Right ventricle myocardium superior (tissue), 1 donor: ENCODE data around the gene SLC24A5. TPM values are rescaled to one million over a fixed set of nuclear protein-coding genes. Genes with fewer than 3 reads are reported as not detected.
A peak's percentile ranks its signal among the peaks of the same experiment; 100 is the strongest.

Source experiments
- ATAC-seq: fragments of 200-7000 bp; cut with Tn5 transposase; one replicate; pipeline ENCODE4 v1.9.1; 2020; ENCODE audit warnings: mild to moderate bottlenecking; ENCODE audit not compliant: poor library complexity
- DNase-seq: peaks from one replicate; pipeline ENCODE4 v3.0.0-alpha.2; 2020
- intact Hi-C: fragments of 100-400 bp; cut with DNase I; formaldehyde crosslinking; loops from one replicate; pipeline ENCODE4 v1.11.2; 2022
- total RNA-seq: library from RNA; stranded (reverse); fragmentation: NEBNext Ultra II Directional; extraction: Animal tissue kit (Norgen Biotek cat#: 25700); gene quantifications from one replicate; pipeline ENCODE4 v1.2.1, GENCODE V29; 2021
- donor health status: DM: no; HTN: yes; CAD: no; lungs with severe emphysema.

SLC24A5 gene
- total RNA-seq, 1 donor from 2014 or later = not detected

DNA sequence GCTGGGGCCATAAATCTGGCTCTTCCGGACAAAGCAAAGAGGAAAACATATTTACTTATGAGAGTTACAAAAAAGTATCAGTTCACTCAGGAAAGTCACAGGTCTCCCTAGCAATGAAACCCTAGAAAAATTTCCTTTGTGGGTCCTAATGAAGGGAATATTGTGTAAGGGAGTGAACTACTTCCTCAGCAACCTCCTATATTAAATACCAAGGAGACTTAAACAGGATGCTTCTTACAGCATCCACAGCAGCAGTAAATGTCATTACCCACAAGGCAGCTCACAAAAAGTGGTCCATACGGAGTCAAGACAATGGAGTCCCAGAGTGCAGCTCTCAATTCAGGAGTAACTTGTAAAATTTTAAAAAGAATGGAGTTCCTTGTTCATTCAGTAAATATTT lies 14.9 kb upstream of the SLC24A5 start:
- no peak for ATAC-seq
- DNase-seq = no peak
- intact Hi-C loops = no loop called here

DNA sequence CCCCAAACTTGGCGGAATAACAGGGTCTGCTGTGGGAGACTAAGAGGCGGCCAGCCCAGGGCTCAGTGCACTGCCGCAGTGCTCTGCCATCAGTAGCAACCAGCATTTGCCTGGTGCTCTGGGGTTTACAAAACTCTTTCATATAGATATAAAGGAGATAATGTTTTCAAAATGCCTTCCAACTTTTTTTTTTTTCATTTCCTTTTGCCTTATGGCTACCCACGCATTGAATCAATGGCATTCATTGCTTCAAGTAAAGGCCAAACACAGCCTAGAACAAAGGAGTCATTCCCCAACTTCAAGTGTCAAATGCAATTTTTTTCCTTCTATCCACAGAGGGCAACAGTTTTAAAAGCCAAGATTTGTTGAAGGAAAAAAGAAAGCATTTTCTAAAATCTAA lies 11.6 kb upstream of the SLC24A5 start:
- DNase-seq = no peak
- intact Hi-C loops = no loop called here

DNA sequence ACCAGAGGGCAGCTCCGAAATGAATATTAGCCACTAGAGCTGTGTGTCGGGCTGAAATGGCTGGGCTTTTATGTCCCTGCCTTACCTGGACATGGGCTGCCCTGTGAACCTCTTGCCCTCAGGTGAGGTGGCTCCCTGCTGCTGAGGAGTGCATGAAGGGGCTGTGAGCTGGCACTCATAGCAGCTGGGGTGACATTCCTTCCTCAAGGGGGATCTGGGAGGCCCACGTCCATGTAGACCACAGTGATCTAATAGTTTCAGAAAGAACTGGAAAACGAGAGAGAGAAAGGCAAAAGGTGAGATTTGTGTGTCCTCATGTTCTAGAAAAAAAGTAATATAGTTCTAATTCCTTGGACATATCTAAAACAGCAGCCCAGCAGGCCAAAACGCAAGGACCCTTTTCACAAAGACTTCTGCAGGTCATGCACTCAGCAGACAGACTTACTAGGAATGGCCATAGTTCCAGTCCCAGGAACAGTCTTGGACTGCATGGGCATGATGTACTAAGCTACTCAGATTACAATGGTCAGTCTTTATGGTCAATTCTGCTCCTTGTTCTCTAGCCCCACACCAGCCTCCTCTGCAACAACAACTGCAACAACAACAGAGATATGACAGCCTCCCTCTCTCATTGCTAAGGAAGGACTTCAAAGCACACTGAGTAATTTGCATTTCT lies 10.8 kb upstream of the SLC24A5 start:
- DNase-seq = no peak
- intact Hi-C loops = no loop called here
- no peak for ATAC-seq

More for the DNA sequence above, 11.6 kb upstream of the SLC24A5 start:
- ATAC-seq = no peak

DNA sequence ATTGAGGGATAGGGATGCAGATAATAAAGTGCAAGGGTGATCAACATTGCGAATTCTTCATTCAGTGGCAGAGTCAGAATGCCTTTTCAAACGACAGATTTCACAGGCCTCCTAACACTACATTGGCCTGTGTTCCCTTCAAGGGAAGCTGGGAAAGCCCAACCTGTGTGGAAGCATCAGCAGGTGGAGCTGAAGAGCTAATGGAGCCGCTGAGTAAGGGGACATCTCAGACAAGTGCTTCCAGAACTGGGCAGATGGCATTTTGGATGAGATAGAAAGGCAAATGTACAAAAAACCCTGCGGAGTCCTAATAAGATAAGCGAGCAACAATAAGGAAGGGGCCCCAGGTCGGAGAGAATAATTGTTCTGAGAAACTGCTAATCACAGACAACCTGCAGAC lies 8.5 kb upstream of the SLC24A5 start:
- intact Hi-C loops = no loop called here
- ATAC-seq (peak; percentile 46), DNase-seq (no peak)

DNA sequence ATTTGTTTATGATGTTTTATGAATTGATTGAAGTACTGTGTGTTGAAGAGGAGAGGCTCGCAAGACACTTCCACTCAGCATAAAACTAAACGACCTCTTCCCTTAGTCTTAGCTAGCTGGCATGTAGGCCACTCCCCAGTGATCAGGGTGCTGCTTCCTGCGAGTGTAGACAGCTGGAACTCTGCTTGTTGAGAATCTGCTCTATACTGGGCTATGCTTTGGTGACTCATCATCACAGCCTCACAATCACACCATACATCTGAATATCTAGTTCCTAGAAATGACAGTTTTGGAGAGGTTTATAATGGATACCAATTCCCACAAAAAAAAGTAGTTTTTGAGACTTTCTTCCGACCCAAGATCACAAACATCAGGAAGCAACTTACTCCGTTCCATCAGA lies 1.5 kb upstream of the SLC24A5 start:
- intact Hi-C loops = no loop called here
- ATAC-seq (no peak), DNase-seq (no peak)

DNA sequence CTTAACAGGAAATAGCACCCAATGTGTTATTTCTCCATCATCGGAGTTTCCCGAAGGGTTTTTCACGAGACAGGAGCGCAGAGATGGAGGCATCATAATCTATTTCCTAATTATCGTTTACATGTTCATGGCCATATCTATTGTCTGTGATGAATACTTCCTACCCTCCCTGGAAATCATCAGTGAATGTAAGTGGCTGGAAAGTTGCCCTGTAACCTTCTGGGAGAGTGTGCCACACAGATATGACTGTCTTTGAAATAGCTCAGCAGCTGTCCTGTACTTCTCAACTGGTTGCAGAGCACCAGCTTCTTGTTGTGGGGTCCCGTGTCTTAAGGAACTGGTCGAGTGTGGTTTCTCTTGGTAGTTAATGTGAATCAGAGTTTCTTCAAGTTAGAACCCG lies 1.1 kb downstream of the SLC24A5 start:
- intact Hi-C loops = no loop called here
- ATAC-seq (no peak), DNase-seq (no peak)

DNA sequence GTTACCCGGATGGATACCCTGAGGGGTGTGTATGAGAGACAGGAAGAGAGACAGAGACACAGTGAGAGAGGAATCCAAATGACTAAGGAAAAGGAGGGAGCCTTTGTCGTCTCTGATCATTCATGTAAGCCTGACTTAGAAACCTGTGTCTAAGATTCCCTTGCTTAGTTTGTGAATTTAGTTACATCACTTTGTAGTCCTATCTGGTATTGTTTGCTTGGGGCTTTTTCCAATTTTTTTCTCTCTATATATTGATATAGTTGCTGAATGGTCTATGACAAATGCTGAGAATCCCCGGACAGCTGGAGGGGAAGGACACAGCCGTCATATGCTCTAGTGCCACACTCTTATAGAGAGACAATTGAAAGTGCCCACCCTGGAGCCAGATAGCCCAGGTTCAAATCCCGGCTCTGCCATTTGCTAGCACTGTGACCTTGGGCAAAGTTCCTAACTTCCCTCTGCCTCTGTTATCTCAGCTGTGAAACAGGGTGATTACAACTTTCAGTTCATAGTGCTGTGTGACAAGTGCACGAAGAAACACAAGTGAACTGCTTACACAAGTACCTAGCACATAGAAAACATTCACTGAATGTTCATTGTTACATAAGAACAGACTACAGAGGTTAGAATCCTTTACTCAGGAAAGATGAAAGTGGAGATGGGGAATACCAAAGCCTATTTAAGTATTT lies 6.0 kb downstream of the SLC24A5 start:
- DNase-seq = no peak
- intact Hi-C loops = no loop called here
- ATAC-seq = no peak

DNA sequence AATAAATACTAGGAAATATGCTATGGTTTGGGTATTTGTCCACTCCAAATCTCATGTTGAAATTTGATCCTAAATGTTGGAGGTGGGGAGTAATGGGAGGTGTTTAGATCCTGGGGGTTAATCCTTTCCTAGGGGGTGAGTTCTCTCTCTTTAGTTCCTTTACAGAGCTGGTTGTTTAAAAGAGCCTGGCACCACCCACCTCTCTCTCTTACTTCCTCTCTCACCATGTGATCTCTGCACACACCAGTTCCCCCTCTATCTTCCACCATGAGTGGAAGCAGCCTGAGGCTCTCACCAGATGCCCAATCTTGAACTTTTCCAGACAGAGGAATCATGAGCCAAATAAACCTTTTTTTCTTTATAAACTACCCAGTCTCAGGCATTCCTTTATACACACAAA lies 10.5 kb downstream of the SLC24A5 start:
- DNase-seq = no peak
- intact Hi-C loops = no loop called here
- ATAC-seq = no peak

DNA sequence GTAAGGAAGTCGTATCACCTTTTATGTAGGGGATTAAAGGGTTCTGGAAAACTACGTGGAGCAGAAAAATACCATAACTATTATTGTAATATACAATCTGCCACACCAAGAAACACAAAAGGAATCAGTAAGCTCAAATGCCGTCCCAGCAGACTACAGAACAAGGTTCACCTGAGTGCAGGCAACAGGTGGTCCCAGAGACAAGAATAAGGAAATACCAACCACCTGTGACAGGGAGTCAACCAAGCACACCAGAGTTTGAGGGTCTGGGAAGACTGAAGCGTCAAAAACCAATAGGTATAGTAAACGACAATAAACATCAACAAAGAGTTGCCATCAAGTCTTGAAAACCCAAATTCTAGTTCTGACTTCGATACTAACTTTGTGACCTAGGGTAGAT lies 12.1 kb downstream of the SLC24A5 start:
- intact Hi-C loops = no loop called here
- DNase-seq (no peak), ATAC-seq (no peak)

DNA sequence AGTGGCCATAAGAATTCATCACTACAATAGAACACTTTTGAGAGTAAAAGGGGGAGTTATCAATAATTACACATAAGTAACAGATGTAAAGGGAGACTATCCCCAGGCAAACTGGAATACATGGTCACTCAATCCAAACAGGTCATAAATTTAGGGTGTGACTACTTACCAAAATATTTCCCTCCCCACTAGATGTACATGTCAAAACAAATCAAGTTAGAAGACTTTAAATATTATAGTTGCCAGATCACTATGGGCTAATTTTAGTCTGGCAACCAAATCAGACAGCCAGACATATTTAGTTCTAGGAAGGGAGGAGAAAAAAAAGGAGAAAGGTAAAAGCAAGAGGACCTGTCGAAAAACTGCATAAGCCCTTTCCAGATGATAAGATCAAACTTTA lies 23.1 kb downstream of the SLC24A5 start:
- DNase-seq (no peak), ATAC-seq (peak; percentile 79)
- intact Hi-C loops = no loop called here

DNA sequence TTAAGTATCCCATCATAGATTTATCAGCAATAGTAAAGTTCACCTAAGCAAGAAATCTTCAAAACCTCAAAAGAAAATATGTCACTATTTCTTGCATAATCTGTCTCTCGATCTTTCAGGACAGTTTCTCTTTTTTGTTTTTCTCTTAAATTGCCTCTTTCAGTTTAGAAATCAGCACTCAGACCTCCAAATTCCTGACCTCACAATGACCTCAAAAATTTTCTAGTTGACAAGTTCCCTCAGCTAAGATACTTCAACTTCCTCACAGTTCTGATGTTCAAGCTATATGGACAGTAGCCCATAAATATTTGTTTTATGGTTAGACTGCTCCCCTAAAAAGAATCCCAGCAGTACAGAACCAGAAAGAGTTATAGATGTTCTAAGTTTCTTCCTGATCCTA lies 24.1 kb downstream of the SLC24A5 start:
- intact Hi-C loops = no loop called here
- DNase-seq (no peak), ATAC-seq (no peak)

DNA sequence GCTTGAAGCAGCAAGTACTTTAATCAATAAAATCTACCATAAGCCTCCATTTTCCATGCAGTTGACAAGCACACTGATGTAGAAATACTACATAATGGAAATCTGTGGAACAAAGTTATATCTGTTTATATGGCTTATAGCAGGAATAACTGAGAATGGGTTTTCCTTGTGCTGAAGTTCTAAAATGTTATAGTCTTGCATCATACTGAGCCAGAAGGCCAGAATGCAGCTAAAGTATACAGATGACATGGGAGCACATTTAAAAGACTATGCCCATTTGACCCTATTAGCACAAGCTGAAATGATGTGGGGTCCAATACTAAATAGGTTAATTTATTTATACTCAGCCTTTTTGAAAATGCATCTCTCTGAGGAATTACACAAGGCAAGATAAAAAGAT lies 25.1 kb downstream of the SLC24A5 start:
- DNase-seq = no peak
- intact Hi-C loops = no loop called here
- ATAC-seq = no peak

DNA sequence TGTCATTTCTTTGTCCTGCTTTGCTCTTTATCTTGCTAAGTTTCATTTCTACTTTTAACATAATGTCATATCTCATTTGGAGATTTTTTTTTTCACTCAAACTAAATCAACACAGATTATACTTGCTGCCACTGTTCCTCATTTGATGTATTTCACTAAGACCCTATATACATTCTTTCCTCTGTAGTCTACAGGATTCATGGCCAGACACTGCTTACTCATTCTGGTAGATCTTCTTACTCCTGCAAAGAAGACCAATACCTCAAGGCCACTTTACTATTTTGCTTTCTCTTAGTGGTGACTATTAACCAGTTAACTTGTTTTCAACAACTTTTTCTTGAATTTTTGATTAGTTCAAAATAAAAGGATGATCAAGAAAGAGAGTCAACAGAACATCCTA lies 26.6 kb downstream of the SLC24A5 start:
- intact Hi-C loops = no loop called here
- no peak for ATAC-seq
- no peak for DNase-seq

DNA sequence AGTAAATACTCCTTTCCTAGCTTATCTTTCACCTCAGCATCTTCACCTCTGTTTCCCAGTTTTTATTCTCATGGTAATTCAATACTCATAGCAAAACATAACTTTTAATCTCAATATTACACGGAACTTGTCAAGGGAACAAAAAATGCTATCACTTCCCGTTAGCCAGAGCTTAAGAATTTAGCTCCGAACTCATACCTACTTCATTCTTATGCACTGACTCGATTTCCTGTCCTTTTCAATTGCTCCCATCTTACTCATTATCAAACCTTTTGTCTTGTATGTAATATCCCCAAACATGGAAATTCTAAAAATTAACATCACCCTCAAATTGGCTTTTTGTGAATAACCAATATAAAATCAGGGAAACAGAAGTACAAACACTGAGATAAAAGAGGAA lies 29.1 kb downstream of the SLC24A5 start:
- ATAC-seq (no peak), DNase-seq (no peak)
- intact Hi-C loops = no loop called here

DNA sequence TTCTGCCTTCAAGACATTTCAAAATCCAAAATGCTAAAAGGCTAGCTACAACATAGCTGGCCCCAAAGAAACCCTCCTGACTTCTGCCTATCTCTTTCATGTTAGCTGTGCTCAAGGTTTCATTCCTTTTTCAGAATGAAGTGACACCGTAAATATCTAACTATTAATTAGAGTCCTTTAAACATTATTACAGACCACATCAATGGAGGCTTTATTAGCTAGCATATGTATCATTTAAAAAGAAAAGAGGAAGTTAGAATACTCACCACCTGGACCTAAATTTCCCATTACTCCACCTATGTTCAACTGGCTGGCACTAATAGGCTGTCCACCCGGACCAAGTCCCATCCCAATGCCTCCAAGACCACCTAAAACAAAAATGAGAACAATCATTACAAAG lies 32.7 kb downstream of the SLC24A5 start:
- intact Hi-C loops = no loop called here
- no peak for ATAC-seq
- DNase-seq = no peak

DNA sequence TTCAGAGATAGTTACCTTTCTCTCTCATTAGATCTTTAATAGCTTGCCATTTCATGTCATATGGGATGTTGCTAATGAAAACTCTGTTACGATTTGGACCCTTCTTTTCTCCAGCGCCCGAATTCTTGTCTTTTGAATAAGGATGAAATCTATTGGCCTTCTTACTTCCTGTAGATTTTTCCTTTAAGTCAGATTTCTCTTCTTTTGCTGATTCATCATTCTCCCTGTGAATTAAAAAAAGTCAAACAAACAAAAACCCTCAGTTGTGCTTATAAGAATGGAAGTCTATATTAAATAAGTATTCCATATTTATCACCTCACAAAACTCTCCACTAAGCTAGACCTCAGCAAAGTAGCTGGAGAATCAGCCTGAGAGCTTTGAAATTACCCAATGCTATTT lies 47.8 kb downstream of the SLC24A5 start:
- DNase-seq (no peak), ATAC-seq (no peak)
- intact Hi-C loops = no loop called here

DNA sequence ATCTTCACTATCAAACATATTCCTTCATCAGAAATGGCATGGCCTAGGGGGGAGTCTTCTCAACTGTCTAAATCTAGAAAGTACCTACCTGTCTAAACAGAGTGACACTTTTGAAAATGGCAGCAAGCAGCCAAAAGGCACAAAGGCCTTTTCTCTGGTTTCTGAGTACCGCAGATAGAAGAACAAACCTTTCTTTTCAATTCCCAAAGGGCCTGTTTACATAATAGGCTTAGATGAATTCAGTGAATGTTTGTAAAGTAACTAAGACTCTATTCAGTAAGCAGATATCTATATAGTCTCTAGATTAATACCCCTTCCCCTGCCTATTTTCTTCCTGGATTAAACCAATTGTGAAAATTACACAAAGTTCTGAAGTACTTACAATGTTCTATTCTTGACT lies 50.2 kb downstream of the SLC24A5 start:
- intact Hi-C loops = no loop called here
- DNase-seq (no peak), ATAC-seq (no peak)

DNA sequence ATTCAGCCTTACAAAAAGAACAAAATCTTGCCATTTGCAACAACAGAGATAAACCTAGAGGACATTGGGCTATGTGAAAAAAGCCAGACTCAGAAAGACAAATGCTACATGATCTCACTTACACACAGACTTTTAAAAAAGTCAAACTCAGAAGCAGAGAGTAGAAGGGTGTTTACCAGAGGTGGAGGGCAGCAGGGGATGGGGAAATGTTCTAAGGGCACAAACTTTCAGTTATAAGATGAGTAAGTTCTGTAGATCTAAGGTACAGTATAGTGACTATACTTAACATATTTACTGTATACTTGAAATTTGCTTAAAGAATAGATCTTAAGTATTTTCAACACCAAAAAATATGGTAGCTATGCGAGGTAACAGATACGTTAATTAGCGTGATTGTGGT lies 54.3 kb downstream of the SLC24A5 start:
- intact Hi-C loops = no loop called here
- ATAC-seq (no peak), DNase-seq (no peak)

DNA sequence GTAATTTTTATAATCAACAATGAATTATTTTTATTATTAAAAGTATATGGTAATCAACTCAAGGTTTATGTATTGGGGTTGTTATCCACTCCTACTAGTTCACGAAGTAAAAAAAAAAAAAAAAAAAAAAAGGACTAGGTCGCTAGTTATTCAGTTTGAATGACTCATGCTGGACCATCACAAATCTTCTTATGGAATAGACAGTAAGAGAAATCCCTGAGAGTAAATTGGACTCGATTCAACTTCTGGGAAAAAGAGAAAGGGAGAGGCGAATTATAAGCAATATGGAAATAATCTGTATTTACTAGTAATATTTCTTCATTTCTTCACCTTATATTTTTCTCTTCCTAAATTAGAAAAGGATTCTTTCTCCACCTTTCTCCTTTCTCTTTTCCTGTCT lies 55.3 kb downstream of the SLC24A5 start:
- intact Hi-C loops = no loop called here
- DNase-seq (no peak), ATAC-seq (no peak)

DNA sequence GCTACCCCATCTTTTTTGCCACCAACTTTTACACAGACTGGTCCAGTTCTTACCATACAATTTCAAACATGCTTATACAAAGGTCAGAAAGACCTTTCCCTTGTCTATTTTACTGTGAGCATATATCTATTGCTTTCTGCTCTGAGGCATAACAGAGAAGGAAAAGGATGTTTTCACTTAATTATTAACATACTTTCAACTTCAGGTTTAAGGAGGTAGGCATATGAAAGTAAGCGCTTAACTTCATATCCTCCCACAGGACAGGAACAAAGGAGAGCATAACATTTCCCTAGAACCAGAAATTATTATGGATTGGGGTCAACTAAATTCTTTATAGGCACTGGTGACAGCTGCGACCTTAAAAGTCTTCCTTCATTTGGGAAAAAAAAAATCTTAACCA lies 56.2 kb downstream of the SLC24A5 start:
- DNase-seq (no peak), ATAC-seq (no peak)
- intact Hi-C loops = no loop called here

DNA sequence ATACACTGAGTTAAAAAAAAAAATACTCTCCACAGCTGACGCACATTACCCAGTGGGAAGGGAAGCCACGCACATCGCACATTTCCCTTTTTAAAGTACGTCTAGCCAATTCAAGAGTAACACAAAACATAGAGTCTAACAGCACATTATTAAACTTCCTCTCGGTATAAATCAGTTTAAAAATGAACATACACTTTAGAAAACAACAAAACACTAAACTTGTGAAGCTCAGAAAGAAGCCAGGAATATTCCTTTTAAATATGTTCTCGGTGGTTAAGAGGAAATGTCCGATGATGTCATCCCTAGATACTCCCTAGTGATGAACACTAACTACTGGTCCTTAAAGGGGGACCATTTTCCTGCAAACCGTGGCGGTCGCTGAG lies 56.6 kb downstream of the SLC24A5 start:
- ATAC-seq (peak; percentile 82), DNase-seq (no peak)
- intact Hi-C loops = no loop called here
